ENCODE results near the gene NLRP12. TPM values are rescaled to one million over a fixed set of nuclear protein-coding genes. Genes with fewer than 3 reads are reported as not detected.
A peak's percentile ranks its signal among the peaks of the same experiment; 100 is the strongest.
"Not testable (repeated sequence)": the region's sequence is repeated elsewhere in the genome, so short reads cannot be mapped to it uniquely, and the experiment has no call there.

NLRP12 gene
- total and polyA plus RNA-seq, 12 donors = 0.10 to 0.78 (median 0.21) TPM; not detected in 3

- intact Hi-C loops (cut with DNase I) = no loop called here
- no peak overlapping the region for H3K27ac ChIP-seq
- TF ChIP-seq POLR2A (IDR thresholded peaks at IDR 0.05) (no peak), CTCF (IDR thresholded peaks at IDR 0.05) (no peak)
- no peaks in the 10 kb centered on the region for H3K36me3 ChIP-seq (replicated peaks in 1 of 2)
- DNase-seq = no peak
- no peaks in the 10 kb centered on the region for H3K9me3 ChIP-seq (replicated peaks in 1 of 3)
- H3K4me3 ChIP-seq = no peak overlapping the region
- H3K4me1 ChIP-seq (replicated peaks in 1 of 2) = no peaks in the 10 kb centered on the region
- no peaks in the 10 kb centered on the region for H3K27me3 ChIP-seq
- 81 to 82% (median 82%) methylated on average over 18 of the region's 18 CpGs for WGBS, 4 donors
Measured at GRCh38 chr19:53775524-53775923, 48.6 kb downstream of the NLRP12 start.

DNA sequence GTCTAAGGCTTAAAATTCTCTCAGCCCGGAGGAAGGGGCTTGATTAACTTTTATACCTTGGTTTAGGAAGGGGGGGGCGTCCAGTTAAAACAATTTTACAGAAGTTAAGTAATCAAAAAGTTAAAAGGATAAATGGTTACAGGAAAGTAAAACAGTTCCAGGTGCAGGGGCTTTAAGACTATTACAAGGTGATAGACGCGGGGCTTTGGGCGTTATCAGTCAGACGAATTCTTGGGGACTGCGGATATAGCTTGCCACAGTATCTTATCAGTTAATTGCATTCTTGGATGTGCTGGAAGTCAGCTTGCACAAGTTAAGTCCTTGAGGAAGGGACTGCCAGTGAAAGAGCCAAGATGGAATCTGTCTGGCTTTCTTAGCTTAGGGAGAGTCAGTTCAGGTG lies 49.6 kb downstream of the NLRP12 start:
- H3K36me3 ChIP-seq (replicated peaks in 1 of 2); H3K9me3 ChIP-seq (replicated peaks in 1 of 3); H3K4me3 ChIP-seq; H3K27me3 ChIP-seq; DNase-seq; H3K27ac ChIP-seq; H3K4me1 ChIP-seq (replicated peaks in 1 of 2); intact Hi-C loops (cut with DNase I): not testable (repeated sequence)
- WGBS, 4 donors = 40 to 49% (median 43%) methylated on average over 5 to 7 of the region's 7 CpGs

- no peak for DNase-seq
- intact Hi-C loops (cut with DNase I) = no loop called here
- Histone ChIP-seq H3K36me3 (replicated peaks in 1 of 2) (no peaks in the 10 kb centered on the region), H3K27ac (no peak overlapping the region), H3K4me1 (replicated peaks in 1 of 2) (no peaks in the 10 kb centered on the region), H3K9me3 (replicated peaks in 1 of 3) (no peaks in the 10 kb centered on the region), H3K27me3 (no peaks in the 10 kb centered on the region), H3K4me3 (no peak overlapping the region)
- no peak for TF ChIP-seq POLR2A (IDR thresholded peaks at IDR 0.05)
- no peak for TF ChIP-seq CTCF (IDR thresholded peaks at IDR 0.05)
- WGBS, 4 donors = 52 to 73% (median 64%) methylated on average over 4 of the region's 4 CpGs
Measured at GRCh38 chr19:53773999-53774398, 50.1 kb downstream of the NLRP12 start.

DNA sequence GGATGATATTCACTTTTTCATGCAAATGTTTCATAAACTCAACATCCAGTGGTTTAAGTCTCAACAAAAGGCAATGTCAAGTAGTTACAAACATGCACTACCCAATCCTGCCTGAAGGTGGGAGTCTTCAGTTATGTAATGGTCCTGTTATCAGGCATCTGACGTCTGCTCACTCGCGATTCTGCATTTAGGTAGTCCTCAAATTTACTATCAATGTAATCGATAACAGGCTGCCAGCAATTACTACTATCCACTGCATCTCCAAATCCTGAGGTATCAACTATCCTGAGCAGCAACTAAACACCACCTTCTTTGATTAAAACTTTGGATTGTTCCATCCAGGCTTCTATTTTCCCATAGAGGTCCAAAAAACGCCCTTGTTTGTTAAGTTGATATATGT lies 51.2 kb downstream of the NLRP12 start:
- no peak overlapping the region for H3K4me3 ChIP-seq
- no peaks in the 10 kb centered on the region for H3K4me1 ChIP-seq (replicated peaks in 1 of 2)
- H3K36me3 ChIP-seq (replicated peaks in 1 of 2) = no peaks in the 10 kb centered on the region
- DNase-seq = peak; percentile 17 to 72 (median 54)
- intact Hi-C loops (cut with DNase I) = no loop called here
- TF ChIP-seq CTCF (IDR thresholded peaks at IDR 0.05) (peak; percentile 51 to 73 (median 63)), POLR2A (IDR thresholded peaks at IDR 0.05) (no peak)
- H3K27ac ChIP-seq = no peak overlapping the region
- H3K27me3 ChIP-seq = no peaks in the 10 kb centered on the region
- WGBS, 4 donors = 8 to 16% (median 10%) methylated on average over 5 of the region's 5 CpGs
- H3K9me3 ChIP-seq (replicated peaks in 1 of 3) = no peaks in the 10 kb centered on the region

- no peaks in the 10 kb centered on the region for H3K4me1 ChIP-seq (replicated peaks in 1 of 2)
- 41 to 47% (median 44%) methylated on average over 4 of the region's 4 CpGs for WGBS, 4 donors
- no peaks in the 10 kb centered on the region for H3K27me3 ChIP-seq
- no peaks in the 10 kb centered on the region for H3K9me3 ChIP-seq (replicated peaks in 1 of 3)
- TF ChIP-seq POLR2A (IDR thresholded peaks at IDR 0.05) = no peak
- no peak for TF ChIP-seq CTCF (IDR thresholded peaks at IDR 0.05)
- DNase-seq = no peak
- intact Hi-C loops (cut with DNase I) = no loop called here
- H3K27ac ChIP-seq = no peak overlapping the region
- no peak overlapping the region for H3K4me3 ChIP-seq
- no peaks in the 10 kb centered on the region for H3K36me3 ChIP-seq (replicated peaks in 1 of 2)
Measured at GRCh38 chr19:53771144-53771543, 53.0 kb downstream of the NLRP12 start.

DNA sequence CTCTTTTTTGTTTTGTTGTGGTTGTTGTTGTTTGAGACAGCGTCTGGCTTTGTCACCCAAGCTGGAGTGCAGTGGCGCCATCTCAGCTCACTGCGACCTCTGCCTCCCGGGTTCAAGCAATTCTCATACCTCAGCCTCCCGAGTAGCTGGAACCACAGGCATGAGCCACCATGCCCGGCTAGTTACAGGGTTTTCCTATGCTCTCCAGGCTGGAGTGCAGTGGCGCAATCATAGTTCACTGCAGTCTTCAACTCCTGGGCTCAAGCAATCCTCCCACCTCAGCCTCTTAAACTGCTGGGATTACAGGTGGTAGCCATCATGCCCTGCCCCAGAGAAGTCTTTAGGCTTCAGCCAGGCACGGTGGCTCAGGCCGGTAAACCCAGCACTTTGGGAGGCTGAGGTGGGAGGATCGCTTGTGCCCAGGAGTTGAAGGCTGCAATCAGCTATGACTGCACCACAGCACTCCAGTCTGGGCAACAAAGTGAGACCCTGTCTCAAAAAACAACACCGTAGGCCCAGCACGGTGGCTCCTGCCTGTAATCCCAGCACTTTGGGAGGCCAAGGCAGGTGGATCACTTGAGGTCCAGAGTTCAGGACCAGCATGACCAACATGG lies 54.3 kb downstream of the NLRP12 start:
- H3K36me3 ChIP-seq (replicated peaks in 1 of 2); DNase-seq; H3K27ac ChIP-seq; H3K27me3 ChIP-seq; H3K4me1 ChIP-seq (replicated peaks in 1 of 2); H3K9me3 ChIP-seq (replicated peaks in 1 of 3); intact Hi-C loops (cut with DNase I); H3K4me3 ChIP-seq: not testable (repeated sequence)
- 83 to 95% (median 88%) methylated on average over 5 to 12 of the region's 12 CpGs for WGBS, 4 donors

Data from adrenal gland (tissue), 12 donors.